RCC 7860 (cell line): Measurements from ENCODE around the gene COL24A1.
"Not testable (repeated sequence)": the region's sequence is repeated elsewhere in the genome, so short reads cannot be mapped to it uniquely, and the experiment has no call there.

Source experiments
- DNase-seq: peaks from one replicate; pipeline ENCODE4 v3.0.0-alpha.2; 2015; ENCODE audit warnings: low spot score
- FAIRE-seq: peaks from 2 replicates; lab custom pipeline; 2012; peaks lifted over from hg19 to GRCh38; lab: Jason Lieb, UNC

Gene COL24A1

DNA sequence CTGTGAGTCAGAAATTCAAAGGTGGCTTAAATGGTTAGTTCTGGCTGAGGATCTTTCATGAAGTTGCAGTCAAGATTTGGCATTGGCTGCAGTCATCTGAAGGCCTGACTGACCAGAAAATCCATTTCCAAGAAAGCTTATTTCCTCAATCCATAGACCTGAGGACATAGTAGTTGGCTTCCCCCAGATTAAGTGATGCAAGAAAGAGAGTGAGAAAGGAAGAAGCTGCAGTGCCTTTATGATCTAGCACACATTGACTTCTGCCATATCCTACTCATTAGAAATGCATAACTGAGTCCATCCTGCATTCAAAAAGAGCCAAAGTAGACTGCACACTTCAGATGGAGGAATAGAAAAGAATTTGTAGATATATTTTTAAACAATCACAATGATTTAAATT, 222.6 kb downstream of the COL24A1 start:
- no peak for DNase-seq
- FAIRE-seq: no peak

DNA sequence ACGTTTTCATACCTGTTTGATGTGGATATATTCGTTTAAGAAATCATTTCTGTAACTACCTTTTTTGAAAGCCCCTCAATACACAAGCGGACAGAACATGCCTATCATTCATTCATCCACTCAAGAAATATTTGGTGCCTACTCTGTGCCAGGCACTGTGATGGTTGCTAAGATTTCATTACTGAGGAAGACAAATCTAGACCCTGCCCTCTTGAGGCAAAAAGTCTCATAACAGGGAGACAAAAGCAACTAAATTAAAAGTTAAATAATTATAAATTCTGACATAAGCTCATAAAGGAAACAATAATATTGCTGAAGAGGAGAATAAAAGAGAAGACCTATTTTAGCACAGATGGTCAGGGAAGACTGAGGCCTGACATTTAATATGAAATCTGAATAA, 244.8 kb downstream of the COL24A1 start:
- FAIRE-seq (no peak), DNase-seq (no peak)

DNA sequence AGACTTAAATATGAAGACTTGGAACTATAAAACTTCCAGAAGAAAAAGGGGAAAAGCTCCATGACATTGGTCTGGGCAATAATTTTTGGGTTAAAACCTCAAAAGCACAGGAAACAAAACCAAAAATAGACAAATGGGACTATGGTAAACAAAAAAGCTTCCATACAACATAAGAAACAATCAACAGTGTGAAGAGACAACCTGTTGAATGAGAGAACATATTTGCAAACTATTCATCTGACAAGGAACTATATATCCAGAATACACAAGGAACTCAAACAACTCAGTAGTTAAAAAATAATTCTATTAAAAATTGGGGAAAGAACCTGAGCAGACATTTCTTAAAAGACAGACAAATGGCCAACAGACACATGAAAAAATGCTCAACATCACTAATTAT, 255.7 kb downstream of the COL24A1 start:
- no peak for FAIRE-seq

DNA sequence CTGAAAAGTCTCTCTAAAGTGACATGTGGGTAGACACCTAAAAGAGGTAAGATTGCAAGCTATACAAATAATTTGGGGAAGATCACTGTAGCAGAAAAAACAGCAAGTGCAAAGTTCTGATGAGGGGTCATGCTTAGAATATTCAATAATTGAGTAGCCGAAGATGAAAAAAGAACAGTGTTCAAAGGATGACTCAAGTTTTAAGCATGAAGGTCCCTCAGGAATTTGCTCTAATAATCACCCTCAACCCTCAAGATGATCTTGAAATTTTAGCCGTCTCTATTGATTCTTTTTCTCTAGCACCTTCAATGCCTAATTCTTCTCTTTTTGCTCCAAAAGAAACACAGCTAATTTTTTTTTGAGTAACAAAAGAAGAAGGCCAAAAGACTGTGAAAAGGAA, 257.7 kb downstream of the COL24A1 start:
- FAIRE-seq: no peak
- no peak for DNase-seq

More for the DNA sequence above, 255.7 kb downstream of the COL24A1 start:
- DNase-seq: no peak

DNA sequence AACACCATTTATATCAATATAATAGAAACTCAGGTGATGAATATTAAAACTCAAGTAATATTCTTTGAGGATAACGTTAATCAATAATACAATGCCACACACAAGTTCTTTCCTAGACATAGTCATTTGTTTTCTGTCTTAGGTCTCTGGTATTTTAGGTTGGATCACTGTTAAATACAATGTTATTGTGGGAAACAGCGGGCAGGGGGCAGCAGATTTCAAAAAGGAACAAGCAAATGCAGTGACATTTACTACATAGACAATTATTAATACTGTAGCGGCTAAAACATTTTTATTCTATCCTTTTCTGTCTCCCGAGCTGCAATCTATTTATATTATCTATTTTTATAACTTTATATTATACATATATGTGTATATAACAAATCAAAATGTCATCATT, 261.9 kb downstream of the COL24A1 start:
- FAIRE-seq: peak; percentile 69
- no peak for DNase-seq

DNA sequence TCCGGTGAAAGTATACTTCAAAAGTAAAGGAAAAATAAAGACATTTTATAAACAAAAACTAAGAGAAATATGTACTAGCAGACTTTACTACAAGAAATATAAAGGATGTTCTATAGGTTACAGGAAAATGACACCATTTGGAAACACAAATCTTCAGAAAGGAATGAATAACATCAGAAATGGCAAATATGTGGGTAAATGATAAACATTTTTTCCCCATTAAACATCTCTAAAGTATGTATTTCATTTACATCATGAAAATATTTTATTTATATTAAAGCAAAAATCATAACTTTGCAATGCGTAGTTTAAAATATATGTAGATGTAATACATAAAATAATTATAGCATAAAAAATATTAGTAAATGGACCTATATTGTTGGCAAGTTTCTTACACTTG, 264.2 kb downstream of the COL24A1 start:
- no peak for DNase-seq
- FAIRE-seq: peak; percentile 11

DNA sequence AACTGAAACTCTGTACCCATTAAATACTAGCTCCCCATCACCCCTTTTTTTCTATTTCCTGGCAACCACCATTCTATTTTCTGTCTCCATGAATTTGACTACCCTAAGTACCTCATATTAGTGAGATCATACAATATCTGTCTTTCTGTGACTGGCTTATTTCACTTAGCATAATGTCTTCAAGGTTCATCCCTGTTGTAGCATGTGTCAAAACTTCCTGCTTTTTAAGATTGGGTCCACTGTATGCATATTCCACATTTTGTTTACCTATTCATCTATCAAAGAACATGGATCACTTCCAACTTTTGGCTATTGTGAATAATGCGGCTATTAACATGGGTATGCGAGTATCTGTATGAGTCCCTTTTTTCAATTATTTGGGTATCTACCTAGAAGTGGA, 266.7 kb downstream of the COL24A1 start:
- FAIRE-seq (no peak), DNase-seq (no peak)

DNA sequence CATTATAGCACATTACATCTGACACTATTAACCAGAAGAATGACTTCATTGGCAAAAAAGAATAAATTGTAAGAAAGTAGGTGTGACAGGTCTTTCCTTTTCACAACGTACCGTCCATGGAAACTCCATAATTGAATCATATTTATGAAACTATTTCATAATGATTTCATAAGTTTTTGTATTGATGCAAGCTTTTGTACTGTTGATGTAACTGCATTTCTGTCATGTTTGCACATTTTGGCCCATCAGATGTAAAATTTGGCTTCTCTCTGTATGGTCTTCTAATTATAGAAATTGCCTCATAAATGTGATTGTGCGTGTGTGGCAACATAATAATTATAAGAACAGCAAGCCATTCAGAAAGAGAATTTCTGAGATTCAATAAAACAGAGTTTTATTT, 267.7 kb downstream of the COL24A1 start:
- no peak for FAIRE-seq
- DNase-seq: no peak

DNA sequence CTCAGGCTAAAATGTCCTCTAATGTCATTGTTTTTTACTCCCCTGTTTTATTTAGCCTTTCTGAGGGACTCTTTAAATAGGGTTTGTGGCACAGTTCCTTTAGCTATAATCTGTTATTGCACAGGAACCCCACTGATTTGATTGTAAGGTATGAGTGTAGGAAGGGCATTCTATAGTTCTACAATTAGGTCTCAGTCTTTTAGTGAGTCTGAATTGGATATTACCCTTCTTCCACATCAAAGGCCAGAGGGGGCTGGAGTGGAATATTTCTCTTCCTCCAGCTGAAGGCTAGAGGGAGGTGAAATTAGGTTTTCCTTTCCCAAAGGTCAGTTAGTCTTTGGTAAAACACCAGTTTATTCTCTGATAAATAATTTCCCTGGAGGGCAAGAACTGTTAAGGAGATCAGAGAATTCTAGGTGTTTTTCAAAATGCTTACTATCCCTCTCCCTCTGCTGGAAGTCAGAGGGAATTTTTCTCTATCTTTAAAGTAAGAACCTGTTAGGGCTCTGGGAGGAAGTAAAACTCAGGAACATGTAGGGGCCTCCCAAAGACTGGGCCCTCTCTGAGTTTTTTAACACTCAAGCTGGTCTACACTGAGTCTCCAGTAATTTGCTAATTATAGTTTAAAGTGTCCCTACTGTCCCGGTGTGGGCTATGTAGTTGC, 272.1 kb downstream of the COL24A1 start:
- FAIRE-seq (no peak), DNase-seq (no peak)

DNA sequence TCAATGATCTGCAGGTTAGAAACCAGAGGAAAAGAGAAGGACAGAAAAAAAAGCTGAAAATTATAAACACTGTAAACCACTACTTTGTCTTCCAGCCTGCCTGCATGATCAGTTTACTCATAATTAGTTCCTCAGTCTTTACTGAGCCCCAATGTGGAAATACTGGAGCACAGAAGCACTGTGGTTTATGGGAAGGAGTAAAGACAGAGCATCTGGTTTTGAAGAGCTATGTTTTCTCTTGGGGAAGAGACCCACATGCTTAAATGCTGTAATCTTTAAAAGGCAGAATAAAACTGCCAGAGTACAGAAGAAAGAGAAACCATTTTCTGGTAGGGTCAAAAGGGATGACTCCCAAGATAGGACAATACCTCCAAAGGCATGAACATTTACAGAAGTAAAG, 289.4 kb downstream of the COL24A1 start:
- FAIRE-seq: no peak
- DNase-seq: no peak

DNA sequence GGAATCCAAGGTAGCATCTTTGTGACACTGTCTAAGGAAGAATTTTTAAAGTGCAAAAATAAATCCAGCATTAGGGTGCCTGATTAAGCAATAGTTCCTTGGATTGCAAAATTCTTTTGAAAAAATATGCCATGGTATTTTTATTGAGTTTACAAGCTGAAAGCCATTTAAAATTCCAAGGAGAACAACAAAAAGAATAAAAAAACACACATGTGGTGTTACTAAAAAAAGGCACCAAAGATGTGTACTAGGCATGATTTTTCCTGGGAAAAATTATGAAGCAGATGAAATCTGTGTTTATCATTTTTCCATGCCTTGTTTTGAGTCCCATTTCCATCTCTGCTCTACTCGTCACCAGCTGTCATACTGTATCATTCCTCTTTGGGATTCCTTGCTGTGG, 291.4 kb downstream of the COL24A1 start:
- no peak for DNase-seq

DNA sequence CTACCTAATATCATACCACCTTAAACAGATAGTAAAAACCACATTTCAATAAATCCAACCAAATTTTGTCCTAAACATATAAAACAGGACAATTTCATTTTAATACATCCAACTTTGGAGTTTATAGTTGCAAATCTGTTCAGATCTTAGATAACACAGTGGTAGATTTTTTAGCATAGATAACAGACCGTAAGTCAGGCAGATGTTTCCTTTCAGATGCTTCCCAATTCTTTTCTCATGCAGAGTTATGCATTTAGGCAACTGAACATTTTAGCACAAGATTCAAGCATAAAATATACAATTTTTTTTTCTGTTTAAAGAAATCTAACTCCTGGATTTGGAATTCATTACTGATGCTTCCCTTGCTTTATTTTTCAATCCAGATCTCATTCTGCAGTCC, 291.8 kb downstream of the COL24A1 start:
- FAIRE-seq (no peak), DNase-seq (no peak)

More for the DNA sequence above, 291.4 kb downstream of the COL24A1 start:
- no peak for FAIRE-seq

DNA sequence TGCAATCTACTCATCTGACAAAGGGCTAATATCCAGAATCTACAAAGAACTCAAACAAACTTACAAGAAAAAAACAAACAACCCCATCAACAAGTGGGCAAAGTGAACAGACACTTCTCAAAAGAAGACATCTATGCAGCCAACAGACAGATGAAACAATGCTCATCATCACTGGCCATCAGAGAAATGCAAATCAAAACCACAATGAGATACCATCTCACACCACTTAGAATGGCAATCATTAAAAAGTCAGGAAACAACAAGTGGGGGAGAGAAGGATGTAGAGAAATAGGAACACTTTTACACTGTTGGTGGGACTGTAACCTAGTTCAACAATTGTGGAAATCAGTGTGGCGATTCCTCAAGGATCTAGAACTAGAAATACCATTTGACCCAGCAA, 292.9 kb downstream of the COL24A1 start:
- DNase-seq, FAIRE-seq: not testable (repeated sequence)

DNA sequence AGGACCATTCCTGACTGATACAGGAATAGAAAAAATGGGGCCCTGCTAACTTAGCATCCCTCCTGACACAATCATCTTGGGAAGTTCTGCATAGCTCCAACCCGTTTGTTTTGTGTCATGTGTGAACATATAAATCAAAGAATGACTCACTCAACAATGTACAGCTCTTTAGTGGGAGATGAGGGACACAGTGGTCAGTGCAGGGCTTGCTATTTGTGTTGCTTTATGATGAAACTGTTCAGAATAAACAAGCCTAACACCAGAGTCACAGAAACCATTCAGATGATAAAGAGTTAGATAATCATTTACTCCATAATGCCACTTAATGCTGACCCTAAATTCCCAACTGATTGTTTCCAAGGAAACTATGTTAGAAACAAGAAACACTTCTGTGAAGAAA, 294.1 kb downstream of the COL24A1 start:
- DNase-seq (no peak), FAIRE-seq (no peak)

DNA sequence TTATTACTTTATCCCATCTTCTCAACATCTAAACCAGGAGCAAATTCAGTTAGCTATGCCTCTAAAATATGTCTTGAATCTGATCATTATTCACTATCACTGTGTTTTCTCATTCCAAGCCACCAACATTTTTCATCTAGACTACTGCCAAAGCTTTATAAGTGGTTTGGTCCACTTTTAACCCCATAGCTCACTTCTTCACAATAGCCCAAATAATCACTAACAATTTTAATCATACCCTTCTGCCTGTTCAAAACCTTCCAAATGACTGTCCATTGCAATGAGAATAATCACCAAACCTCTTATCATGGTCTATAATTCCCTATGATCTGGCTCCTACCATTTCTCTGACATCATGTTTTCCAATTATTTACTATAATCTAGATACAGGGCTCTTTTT, 298.6 kb downstream of the COL24A1 start:
- FAIRE-seq: no peak

DNA sequence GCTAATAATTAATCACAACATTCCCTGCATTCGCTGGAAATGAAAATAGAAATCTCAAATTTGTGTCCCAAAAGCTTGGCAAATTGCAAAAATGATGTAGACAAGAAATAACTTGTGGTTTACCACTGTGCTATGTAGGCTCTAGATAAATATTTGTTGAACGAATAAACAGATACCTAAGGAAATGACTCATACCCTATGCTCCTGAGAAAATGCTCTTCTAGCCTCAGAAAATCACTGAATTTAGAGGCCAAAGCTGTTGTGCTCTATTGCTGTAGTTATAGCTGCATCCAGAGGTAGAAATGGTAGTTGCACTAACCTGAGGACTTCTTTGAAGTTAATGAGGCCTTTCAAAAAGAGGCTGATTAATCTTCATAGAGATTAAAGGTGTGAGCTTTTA, 306.3 kb downstream of the COL24A1 start:
- peak; percentile 90 for DNase-seq
- FAIRE-seq: peak; percentile 94

More for the DNA sequence above, 298.6 kb downstream of the COL24A1 start:
- DNase-seq: no peak

DNA sequence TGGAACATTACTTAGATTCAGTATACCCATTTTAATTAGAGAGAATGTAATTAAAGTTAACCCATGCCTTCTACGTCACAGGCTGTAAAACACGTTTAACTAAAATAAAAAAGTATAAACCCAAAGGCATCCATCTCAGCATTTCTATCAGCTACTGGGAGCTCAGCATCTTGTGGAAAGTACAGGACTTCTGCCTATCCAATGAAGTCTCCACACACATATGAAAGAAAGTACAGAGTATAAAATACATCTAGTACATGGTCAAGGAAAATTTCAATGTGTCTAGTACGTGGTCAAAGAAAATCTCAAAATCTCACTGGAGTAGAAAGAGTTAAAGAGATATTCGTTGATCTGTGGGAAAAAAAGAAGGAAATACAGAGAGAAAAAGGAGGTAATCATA, 306.9 kb downstream of the COL24A1 start:
- DNase-seq (no peak), FAIRE-seq (no peak)

DNA sequence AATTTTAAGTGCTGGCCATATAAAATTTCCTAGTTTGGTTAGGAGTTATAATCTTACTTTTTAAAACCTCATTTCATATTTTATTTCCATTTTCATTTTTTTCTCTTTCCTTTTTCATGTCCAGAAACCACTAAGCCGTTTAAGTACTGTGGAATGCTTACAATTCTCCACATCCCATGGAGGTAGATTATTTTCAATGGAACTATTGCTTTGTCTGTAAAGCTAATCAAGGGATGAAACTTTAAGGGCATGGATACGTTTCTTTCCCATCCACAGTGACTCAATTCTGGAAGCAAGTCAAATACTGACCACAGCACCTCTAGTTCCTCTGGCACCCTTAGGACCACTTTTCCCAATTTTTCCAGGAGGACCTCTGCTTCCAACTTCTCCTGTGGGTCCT, 309.2 kb downstream of the COL24A1 start:
- DNase-seq: no peak
- no peak for FAIRE-seq

DNA sequence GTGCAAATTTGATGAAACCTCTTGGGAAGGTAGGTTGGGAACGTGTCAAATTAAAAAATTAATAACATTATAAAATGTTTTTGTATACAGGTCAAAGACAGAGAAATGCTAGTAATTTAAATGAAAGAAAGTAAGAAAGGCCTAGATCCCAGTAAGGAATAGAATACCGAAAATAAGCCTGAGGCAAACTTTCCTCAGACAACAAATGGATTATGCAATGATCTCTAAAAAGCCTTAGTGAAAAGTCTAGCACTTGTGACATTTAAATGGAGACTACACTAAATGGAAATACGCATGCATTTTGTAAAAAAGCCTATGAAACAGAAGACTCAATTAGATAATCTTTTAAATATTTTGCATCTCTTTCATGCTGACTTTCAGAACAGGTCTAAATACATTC, 309.9 kb downstream of the COL24A1 start:
- FAIRE-seq (no peak), DNase-seq (no peak)

DNA sequence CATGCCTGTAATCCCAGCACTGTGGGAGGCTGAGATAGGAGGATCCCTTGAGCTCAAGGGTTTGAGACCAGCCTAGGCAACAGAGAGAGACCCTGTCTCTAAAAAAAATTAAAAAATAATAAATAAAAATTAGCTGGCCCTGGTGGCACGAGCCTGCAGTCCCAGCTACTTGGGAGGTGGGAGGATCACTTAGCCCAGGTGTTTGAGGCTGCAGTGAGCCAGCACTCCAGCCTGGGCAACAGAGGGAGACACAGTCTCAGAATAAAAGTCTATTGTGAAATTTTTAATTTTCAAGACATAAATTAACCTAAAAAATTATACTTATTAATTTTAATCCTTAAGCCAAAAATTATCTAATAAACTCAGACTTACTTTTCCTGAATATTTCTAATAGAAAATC, 317.1 kb downstream of the COL24A1 start:
- FAIRE-seq (no peak), DNase-seq (no peak)

DNA sequence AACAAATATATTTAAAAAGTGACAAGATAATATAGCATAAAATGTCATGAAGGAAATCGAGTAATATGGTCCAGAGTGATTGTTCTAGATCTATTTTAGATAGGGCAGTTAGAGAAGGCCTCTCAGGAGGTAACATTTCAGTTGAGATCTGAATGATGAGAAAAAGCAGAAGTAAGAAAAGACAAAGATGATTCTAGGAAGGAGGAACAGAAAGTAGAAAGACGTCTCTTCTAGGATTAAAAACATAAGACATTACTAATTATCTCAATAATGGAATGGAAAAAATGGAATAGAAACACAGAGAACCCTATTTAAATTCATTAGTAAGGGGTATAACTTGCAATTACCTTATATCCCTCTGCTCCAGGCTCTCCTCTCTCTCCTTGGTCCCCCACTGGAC, 318.3 kb downstream of the COL24A1 start:
- no peak for FAIRE-seq
- no peak for DNase-seq

DNA sequence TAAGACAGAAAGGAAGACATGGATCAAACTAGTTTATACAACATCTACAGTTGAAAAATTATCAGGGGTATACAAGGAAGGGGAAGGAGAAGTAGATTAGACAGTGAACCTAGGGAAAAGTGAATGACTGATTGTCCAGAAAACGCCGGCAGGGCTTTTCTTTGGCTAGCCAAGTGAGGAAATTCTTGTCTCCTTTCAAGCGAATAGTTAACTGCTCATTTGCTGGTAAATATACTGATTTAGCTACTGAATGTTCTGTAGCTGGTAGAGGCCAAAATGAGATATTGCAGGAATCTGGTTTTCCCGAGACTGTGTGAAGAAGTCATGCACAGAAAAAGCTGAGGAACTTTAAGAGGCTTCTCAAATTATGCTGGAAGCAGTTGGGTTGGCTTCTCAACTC, 319.8 kb downstream of the COL24A1 start:
- FAIRE-seq (no peak), DNase-seq (no peak)

DNA sequence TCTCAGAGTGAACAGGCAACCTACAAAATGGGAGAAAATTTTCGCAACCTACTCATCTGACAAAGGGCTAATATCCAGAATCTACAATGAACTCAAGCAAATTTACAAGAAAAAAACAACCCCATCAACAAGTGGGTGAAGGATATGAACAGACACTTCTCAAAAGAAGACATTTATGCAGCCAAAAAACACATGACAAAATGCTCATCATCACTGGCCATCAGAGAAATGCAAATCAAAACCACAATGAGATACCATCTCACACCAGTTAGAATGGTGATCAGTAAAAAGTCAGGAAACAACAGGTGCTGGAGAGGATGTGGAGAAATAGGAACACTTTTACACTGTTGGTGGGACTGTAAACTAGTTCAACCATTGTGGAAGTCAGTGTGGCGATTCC, 323.4 kb downstream of the COL24A1 start:
- DNase-seq, FAIRE-seq: not testable (repeated sequence)
